PC-9 (cell line): Measurements from ENCODE around the gene PRKD3.

Experiments
- CTCF ChIP-seq: fragments of 200-600 bp; sonication (generic); conservative IDR thresholded peaks from 2 replicates; pipeline ENCODE4 v1.6.1; 2017; ENCODE audit warnings: mixed run types, antibody characterized with exemption, mild to moderate bottlenecking, moderate library complexity
- EZH2 ChIP-seq: fragments of 200-600 bp; sonication (generic); IDR thresholded peaks from 2 replicates; pipeline ENCODE4 v1.8.0; 2017; ENCODE audit warnings: antibody characterized with exemption, low read depth

DNA sequence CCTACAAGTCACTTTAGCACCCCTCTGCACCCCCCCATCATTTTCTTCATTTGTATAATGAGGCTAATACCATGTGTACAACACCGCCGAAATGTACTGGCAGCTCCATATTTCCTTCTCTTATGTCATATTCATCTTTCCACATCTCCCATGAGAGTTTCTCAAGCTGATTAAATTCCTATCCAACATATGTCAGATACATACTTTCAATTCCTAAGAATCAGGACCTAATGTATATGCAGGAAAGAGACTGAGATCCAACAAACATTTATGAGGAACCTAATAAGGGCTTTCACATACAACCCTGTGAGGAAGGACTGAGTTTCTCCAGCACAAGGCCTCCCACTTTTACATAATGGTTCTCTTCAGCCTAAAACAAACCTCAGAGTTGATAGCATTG, 41.9 kb downstream of the PRKD3 start:
- TF ChIP-seq EZH2 (no peak), CTCF (no peak)
